Epithelial cell of esophagus (primary cell): Measurements from ENCODE around the gene ATXN2L.

Experiments
- DNase-seq: peaks from one replicate; pipeline ENCODE4 v3.0.0; 2010; ENCODE audit warnings: low read depth
- H3K4me3 ChIP-seq: 2 replicates; pipeline ENCODE4 v1.5.1; 2011; ENCODE audit warnings: mild to moderate bottlenecking, low read length, control low read depth
- TF ChIP-seq, protein P1 (sequence below): IDR thresholded peaks from 2 replicates; pipeline ENCODE4 v1.5.1; 2011; ENCODE audit warnings: low read depth, mild to moderate bottlenecking, low read length, control low read depth, inconsistent platforms; ENCODE audit not compliant: insufficient read depth; ENCODE audit errors: missing control alignments

The ATXN2L gene

DNA sequence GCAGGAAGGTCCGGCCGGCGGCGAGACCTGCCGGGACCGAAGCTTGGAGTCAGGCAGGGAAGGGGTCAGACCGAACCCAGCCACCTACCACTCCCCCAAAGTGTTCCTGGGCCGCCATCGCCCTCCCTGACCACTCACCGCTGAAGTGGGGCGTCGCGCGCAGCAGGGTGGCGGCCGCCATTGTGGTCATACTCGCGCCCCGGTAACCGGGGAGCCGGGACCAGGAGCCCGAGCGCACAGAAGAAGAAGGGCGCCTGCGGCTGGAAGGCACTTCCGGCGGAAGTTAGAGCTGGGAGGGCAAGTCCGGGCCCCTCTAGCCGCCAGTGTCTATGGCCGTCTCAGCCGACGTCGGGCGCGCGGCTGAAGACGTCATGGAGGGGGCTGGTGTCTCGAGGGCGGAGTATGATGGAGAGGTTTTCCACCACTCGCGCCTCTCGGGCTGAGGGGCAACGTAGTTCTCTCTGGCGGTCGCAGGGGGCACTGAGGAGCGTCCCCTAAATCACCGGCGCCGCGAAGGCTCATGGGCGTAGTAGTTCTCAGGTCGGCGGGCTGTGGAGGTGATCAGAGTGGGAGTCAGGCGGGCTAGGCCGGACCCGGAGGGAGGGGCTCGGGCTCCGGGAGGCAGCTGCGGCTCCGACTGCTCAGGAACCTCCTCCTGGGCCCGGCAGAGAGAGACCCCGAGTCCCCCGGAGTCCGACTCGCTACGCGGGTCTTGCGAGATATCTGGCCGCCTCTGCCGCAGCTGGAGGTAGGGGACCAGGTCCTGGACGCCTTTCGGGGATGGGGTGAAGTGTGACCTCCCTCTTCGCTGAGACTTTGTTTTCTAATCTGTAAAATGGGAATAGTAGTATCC lies 23.5 kb downstream of the ATXN2L start, which contains the start of gene TUFM:
Gene TUFM (minus strand): TSS at position 269 of the 853 bp plus-strand sequence. CDS start 79 bp downstream, at position 190.
- peak within 1 kb of the TSS; percentile 98 for H3K4me3 ChIP-seq
- DNase-seq, result peak; percentile 99
- TF ChIP-seq, protein P1, sequence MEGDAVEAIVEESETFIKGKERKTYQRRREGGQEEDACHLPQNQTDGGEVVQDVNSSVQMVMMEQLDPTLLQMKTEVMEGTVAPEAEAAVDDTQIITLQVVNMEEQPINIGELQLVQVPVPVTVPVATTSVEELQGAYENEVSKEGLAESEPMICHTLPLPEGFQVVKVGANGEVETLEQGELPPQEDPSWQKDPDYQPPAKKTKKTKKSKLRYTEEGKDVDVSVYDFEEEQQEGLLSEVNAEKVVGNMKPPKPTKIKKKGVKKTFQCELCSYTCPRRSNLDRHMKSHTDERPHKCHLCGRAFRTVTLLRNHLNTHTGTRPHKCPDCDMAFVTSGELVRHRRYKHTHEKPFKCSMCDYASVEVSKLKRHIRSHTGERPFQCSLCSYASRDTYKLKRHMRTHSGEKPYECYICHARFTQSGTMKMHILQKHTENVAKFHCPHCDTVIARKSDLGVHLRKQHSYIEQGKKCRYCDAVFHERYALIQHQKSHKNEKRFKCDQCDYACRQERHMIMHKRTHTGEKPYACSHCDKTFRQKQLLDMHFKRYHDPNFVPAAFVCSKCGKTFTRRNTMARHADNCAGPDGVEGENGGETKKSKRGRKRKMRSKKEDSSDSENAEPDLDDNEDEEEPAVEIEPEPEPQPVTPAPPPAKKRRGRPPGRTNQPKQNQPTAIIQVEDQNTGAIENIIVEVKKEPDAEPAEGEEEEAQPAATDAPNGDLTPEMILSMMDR, result peak; percentile 45

DNA sequence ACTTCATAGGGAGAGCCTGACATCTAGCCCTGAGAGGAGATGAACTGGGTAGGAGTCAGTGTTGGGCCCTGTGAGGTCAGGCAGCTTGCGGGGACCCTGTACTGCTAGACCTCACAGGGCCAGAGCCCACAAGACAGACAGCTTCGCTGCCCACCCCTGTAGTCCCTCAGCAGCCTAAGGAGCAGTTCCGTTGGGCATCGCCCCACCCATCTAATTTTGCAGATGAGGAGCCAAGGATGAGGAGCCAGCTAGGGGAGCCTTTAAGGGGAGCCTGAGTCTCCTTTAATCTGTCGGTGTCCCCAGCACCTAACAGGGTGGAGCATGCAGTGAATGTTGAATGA lies 24.1 kb downstream of the ATXN2L start:
- H3K4me3 ChIP-seq, result peak overlapping the region; percentile 98
- TF ChIP-seq, protein P1, result no peak
- no peak for DNase-seq

DNA sequence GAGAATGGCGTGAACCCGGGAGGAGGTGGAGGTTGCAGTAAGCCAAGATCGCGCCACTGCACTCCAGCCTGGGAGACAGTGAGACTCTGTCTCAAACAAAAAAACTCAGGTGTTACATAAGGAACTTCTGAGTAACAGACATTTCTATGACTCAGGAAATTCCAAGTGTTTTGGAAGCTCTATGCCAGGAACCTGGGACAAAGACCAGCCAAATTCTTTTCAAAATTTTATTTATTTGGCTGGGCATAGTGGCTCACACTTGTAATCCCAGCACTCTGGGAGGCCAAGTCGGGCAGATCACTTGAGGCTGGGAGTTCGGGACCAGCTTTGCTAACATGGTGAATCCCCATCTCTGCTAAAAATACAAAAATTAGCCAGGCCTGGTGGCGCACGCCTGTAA lies 35.6 kb downstream of the ATXN2L start:
- TF ChIP-seq, protein P1, result no peak
- DNase-seq, result peak; percentile 61
- H3K4me3 ChIP-seq, result no peak overlapping the region

DNA sequence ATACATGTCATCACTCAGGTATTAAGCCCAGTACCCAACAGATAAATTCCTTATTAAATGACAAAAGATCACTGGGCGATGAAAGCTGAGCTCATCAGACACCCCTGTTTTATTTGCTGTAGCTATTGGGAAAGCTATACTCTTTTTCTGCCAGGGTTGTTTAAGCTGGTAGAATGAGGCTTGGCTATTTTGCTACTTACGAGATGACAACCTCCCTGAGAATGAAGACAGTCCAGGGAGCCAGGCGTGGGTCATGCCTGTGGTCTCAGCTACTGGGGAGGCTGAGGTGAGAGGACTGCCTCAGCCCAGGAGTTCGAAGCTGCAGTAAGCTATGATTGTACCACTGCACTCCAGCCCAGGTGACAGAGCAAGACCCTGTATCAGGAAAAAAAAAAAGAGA lies 36.5 kb downstream of the ATXN2L start:
- DNase-seq, result no peak
- no peak overlapping the region for H3K4me3 ChIP-seq
- TF ChIP-seq, protein P1, result no peak

DNA sequence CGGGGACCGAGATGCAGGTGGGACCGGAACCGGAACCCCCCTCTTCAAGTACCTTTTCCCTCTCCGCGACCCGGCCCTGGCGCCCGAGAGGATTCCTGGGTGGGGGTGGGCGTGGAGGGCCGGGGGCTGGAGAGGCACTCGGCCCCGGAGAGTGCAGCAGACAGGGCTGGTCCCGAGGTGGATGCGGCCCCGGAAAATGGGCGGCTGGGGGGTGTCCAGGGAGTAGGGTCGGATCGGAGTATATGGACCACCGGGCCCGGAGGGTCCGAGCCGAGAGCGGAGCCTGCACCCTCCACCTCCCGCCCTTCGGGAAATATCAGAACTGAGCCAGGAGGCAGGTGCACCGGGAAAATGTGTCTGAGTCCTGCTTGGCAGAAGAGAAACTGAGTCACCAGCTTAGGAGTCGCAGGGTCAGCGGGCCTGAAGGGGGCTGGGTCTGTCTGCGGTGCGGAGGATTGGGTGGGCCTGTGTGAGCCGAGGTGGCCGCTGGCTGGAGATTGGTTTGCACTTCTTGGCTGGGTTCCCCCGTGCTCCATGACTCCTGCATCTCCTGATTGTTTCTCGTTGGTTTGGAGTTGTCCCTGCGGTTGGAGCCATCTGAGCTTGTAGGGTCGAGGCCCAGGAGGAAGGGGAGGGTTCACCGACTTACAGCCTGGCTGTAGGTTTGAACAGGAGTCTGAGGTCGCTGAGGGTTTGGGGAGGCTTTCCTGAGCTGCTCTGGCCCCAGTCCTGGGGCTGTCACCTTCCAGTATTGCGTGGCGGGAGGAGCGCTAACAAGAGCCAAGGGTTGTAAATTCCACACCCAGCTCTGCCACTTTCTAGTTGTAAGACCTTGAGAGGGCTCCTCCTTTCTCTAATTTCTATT lies 41.4 kb downstream of the ATXN2L start:
- no peak for DNase-seq
- TF ChIP-seq, protein P1, result no peak

DNA sequence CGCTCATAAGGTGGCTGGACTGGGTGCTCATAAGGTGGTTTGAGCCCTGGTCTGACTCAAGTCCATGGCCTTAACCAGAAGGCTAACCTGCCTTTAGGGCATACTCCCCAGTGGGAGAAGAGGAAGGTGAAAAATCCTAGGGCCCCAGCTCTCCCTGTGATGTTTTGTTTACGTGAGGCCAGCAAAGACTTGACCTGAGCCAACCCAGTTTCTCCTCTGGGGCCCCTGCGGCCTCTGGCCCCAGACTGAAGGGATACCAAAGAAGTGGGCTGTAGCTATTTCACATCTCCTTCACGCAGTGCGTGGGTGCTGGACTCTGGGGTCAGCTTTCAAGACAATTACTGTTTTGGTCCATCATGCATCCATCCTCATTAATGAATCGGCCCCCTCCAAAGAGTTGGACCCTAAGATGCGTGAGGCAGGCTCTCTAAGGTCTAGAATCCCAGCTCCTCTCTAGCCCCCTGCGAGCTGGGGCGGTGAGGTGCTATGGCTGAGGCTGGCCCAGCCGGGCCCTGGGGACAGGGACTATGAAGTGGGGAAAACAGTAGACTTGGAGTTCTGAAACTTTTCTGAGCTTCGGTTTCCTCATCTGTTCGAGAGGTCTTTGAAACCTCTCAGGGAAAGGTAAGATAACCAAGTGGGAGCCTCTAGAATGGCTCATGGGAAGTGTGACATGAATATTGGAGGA lies 42.3 kb downstream of the ATXN2L start:
- H3K4me3 ChIP-seq, result peak overlapping the region; percentile 96
- TF ChIP-seq, protein P1, result no peak
- DNase-seq, result no peak

More for the DNA sequence above, 41.4 kb downstream of the ATXN2L start:
- peak overlapping the region; percentile 96 for H3K4me3 ChIP-seq
